ENCODE measurements around the gene DAAM2.

Gene DAAM2

GRCh38 chr6:39790772-39791171 lies 1.4 kb upstream of the DAAM2 start:
- DNase-seq = no peak

- DNase-seq = no peak
Observed at GRCh38 chr6:39791311-39791710, 865 bp upstream of the DAAM2 start.

- DNase-seq = no peak
Observed at GRCh38 chr6:39792540-39793450, 619 bp downstream of the DAAM2 start.

GRCh38 chr6:39793516-39793915 lies 1.3 kb downstream of the DAAM2 start:
- DNase-seq = no peak

GRCh38 chr6:39794231-39794630 lies 2.1 kb downstream of the DAAM2 start:
- no peak for DNase-seq

- DNase-seq = no peak
Observed at GRCh38 chr6:39797751-39798150, 5.6 kb downstream of the DAAM2 start.

- DNase-seq = no peak
Observed at GRCh38 chr6:39800034-39801032, 8.2 kb downstream of the DAAM2 start.

GRCh38 chr6:39801456-39802251 lies 9.5 kb downstream of the DAAM2 start:
- DNase-seq = no peak

- DNase-seq = no peak
Observed at GRCh38 chr6:39803872-39804271, 11.7 kb downstream of the DAAM2 start.

- DNase-seq = no peak
Observed at GRCh38 chr6:39804466-39805065, 12.4 kb downstream of the DAAM2 start.

- DNase-seq = no peak
Observed at GRCh38 chr6:39806278-39806677, 14.1 kb downstream of the DAAM2 start.

- DNase-seq = no peak
Observed at GRCh38 chr6:39808346-39808745, 16.2 kb downstream of the DAAM2 start.

- no peak for DNase-seq
Observed at GRCh38 chr6:39808964-39809363, 16.8 kb downstream of the DAAM2 start.

GRCh38 chr6:39811835-39812345 lies 19.7 kb downstream of the DAAM2 start:
- DNase-seq = no peak

- DNase-seq = no peak
Observed at GRCh38 chr6:39812496-39812852, 20.3 kb downstream of the DAAM2 start.

GRCh38 chr6:39812853-39813533 lies 20.8 kb downstream of the DAAM2 start:
- no peak for DNase-seq

- DNase-seq = no peak
Observed at GRCh38 chr6:39814236-39814635, 22.1 kb downstream of the DAAM2 start.

GRCh38 chr6:39815356-39815755 lies 23.2 kb downstream of the DAAM2 start:
- DNase-seq = no peak

GRCh38 chr6:39816747-39817146 lies 24.6 kb downstream of the DAAM2 start:
- no peak for DNase-seq

GRCh38 chr6:39818695-39819094 lies 26.5 kb downstream of the DAAM2 start:
- DNase-seq = no peak

GRCh38 chr6:39819228-39819627 lies 27.1 kb downstream of the DAAM2 start:
- no peak for DNase-seq

GRCh38 chr6:39819676-39820075 lies 27.5 kb downstream of the DAAM2 start:
- no peak for DNase-seq

Measured in activated CD4-positive, alpha-beta T cell treated with anti-CD3 and anti-CD28 coated beads, Interleukin-2, amount 50 U/mL, for 1 hour (primary cell).